GM12872 (cell line): ENCODE measurements around the gene ACTG1.

ENCODE experiments used
- TF ChIP-seq, protein P1 (sequence below): IDR thresholded peaks from 3 replicates; pipeline ENCODE4 v1.5.1; 2011; ENCODE audit warnings: low read depth, mild to moderate bottlenecking, low read length, moderate library complexity; ENCODE audit not compliant: insufficient read depth

The ACTG1 gene

GRCh38 chr17:81512562-81513371 lies at the start of gene ACTG1:
TSS of gene ACTG1 (minus strand) at chr17:81512799. CDS start at chr17:81512354, 445 bp downstream.
- TF ChIP-seq, protein P1, sequence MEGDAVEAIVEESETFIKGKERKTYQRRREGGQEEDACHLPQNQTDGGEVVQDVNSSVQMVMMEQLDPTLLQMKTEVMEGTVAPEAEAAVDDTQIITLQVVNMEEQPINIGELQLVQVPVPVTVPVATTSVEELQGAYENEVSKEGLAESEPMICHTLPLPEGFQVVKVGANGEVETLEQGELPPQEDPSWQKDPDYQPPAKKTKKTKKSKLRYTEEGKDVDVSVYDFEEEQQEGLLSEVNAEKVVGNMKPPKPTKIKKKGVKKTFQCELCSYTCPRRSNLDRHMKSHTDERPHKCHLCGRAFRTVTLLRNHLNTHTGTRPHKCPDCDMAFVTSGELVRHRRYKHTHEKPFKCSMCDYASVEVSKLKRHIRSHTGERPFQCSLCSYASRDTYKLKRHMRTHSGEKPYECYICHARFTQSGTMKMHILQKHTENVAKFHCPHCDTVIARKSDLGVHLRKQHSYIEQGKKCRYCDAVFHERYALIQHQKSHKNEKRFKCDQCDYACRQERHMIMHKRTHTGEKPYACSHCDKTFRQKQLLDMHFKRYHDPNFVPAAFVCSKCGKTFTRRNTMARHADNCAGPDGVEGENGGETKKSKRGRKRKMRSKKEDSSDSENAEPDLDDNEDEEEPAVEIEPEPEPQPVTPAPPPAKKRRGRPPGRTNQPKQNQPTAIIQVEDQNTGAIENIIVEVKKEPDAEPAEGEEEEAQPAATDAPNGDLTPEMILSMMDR: no peak

- TF ChIP-seq, protein P1: no peak
These were observed 48.9 kb upstream of the ACTG1 start for GRCh38 chr17:81561494-81561885.

DNA sequence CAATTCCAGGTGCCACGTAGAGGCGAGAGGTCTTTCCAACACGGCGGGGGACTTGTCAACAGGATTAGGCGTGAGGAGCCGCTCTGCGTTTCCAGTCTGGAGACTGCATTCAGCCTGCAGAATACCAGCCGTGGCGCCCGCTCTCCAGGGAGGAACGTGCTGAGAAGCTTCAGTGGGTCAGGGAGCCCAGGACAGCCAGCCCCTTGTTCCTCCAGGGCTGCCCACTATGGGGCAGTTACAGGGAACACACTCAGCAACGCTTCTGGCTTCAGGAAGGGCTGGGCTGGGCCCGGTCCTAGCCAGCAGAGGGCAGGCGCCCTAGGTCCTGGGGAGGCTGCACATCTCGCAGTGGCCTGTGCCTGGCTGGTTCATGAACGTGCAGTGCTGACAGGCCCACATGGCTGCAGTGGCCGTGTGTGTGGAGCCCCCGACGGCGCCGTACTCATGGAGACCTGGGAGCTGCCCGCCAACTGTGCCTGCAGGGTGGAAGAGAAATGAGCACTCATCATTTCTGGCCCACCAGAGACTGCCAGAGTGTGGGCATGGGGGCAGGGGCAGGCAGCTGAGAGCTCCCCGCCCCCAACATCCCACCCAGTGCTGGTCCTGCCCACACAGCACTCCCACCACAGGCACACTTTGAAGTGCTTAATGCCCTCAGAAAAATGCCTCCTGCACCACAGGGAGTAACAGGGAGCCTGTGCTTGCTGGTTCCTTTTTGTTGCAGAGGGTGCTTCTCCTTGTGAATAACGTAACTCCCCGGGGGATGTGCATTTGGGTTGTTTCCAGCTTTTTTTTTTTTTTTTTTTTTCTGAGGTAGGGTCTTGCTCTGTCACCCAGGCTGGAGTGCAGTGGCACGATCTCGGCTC lies 46.6 kb upstream of the ACTG1 start:
- TF ChIP-seq, protein P1: no peak

DNA sequence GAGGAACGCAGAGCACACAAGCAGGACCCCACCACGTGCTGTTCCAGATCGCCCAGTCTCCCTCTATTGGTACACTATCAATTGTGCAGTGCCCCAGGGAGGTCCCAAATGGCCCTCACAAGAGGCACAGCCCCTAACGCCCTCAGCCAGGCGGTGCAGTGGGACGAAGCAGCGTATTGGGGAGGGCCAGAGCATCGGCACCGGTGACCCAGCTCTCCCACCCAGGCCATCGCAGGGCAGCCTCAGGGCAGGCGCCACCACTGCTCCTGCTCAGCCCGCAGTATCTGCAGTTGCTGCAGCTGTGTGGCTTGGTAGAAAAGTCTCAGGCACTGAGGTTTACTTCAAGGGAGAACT lies 45.5 kb upstream of the ACTG1 start:
- TF ChIP-seq, protein P1: no peak

DNA sequence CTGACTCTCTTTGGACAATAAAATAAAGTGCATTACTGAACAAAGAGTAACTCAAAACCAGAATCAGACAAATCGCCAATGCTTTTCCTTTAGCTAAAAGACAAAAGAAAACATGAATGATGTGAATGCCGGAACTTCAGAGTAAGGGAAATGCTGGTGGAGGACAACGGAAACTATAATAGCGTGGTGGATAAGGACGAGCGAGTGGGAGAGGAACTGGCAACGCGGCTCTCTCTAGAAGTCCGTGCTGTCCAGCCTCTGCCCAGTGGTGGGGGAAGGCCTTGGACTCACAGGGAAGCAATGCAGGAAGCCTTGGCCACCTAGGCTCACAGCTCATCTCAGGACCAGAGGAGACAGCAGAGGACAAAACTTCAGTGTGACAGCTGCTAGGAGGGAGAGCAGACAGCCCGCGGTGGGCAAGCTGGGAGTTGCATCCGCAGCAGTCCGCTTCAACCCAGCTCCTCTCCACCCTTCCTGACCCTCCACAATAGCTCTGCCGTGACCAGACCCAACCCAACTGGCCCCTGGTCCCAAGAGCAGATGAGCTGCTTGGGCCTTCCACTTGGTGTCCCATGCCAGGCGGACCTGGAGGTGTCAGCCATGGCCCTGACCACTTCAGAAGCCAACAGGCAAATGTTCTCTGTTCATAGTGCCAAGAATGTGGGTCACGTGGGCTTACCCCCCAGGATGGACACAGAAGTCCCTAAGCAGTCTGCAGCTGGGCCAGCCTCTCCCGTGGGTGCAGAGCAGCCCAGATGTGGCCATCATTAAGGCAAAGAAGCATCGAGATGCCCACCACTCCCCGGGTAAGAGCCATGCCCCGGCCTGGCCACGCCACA lies 44.9 kb upstream of the ACTG1 start:
- TF ChIP-seq, protein P1: no peak

- TF ChIP-seq, protein P1: no peak
These were observed 44.3 kb upstream of the ACTG1 start for GRCh38 chr17:81556863-81557262.
